NT2/D1 (cell line): Measurements from ENCODE around the gene CCER1.

Experiments used
- SUZ12 ChIP-seq: IDR thresholded peaks from 2 replicates; pipeline ENCODE4 v1.6.1; 2011; ENCODE audit not compliant: insufficient read length, insufficient read depth; ENCODE audit errors: extremely low read depth
- YY1 ChIP-seq: IDR thresholded peaks from 2 replicates; pipeline ENCODE4 v1.6.1; 2011; ENCODE audit not compliant: insufficient read length, insufficient read depth
- ZNF274 ChIP-seq: IDR thresholded peaks from 2 replicates; pipeline ENCODE4 v1.6.1; 2011; ENCODE audit warnings: mild to moderate bottlenecking, low read depth, low read length

GRCh38 chr12:90937651-90938050 lies 17.3 kb downstream of the CCER1 start:
- TF ChIP-seq YY1 (no peak), SUZ12 (no peak), ZNF274 (no peak)
